Measurements from ENCODE around the gene GOLGA8B.

Gene GOLGA8B

DNA sequence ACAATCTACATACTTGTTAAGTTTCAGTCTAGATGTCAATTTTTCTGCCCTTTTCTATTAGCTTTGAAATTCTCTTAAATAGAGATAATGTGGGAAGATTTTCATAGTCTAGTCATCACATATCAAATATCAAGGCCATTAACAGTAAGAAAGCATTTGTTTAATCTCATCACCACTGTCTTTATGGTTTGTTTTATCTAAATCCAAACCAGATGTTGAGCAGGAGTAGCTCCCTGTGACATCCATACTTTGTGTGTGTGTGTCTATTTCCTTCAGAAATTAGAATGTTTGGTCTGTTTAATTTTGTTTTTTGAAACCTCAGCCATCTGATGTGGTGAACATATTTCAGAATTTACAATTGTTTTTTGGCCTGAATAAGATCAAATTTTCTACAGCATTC, 23.1 kb upstream of the GOLGA8B start:
- DNase-seq (ENCODE audit: low read depth): no peak
- no peak for TF ChIP-seq MYC (IDR thresholded peaks at IDR 0.05; ENCODE audit: low read depth, low read length)
- TF ChIP-seq POLR2A (IDR thresholded peaks at IDR 0.05; ENCODE audit: extremely low read depth, insufficient read length): no peak
- H3K4me3 ChIP-seq (ENCODE audit: low read depth, low read length): no peak overlapping the region

DNA sequence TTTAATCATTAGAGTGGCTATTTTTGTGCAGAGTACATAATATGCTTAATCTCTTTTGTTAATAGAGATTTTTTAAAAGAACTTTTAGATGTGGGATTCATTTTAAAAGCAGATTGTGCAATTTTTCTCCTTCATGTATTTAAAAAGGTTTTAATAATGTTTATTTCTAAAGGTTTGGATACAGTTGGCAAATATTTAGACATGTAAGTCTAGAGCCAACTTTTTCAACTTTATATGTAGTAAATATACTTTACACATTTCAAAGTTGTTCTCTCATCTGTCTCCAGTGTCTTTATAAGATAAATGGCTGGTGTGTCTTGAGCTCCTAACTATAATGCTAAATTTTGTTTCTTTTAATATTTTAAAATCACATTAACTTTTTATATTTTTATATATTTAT, 22.7 kb upstream of the GOLGA8B start:
- no peak for TF ChIP-seq MYC (IDR thresholded peaks at IDR 0.05; ENCODE audit: low read depth, low read length)
- no peak for TF ChIP-seq POLR2A (IDR thresholded peaks at IDR 0.05; ENCODE audit: extremely low read depth, insufficient read length)
- TF ChIP-seq, protein P1, sequence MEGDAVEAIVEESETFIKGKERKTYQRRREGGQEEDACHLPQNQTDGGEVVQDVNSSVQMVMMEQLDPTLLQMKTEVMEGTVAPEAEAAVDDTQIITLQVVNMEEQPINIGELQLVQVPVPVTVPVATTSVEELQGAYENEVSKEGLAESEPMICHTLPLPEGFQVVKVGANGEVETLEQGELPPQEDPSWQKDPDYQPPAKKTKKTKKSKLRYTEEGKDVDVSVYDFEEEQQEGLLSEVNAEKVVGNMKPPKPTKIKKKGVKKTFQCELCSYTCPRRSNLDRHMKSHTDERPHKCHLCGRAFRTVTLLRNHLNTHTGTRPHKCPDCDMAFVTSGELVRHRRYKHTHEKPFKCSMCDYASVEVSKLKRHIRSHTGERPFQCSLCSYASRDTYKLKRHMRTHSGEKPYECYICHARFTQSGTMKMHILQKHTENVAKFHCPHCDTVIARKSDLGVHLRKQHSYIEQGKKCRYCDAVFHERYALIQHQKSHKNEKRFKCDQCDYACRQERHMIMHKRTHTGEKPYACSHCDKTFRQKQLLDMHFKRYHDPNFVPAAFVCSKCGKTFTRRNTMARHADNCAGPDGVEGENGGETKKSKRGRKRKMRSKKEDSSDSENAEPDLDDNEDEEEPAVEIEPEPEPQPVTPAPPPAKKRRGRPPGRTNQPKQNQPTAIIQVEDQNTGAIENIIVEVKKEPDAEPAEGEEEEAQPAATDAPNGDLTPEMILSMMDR (IDR thresholded peaks at IDR 0.05; ENCODE audit: low read depth, low read length): no peak
- TF ChIP-seq, protein P2, sequence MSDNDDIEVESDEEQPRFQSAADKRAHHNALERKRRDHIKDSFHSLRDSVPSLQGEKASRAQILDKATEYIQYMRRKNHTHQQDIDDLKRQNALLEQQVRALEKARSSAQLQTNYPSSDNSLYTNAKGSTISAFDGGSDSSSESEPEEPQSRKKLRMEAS (IDR thresholded peaks at IDR 0.05; ENCODE audit: low read depth, low read length): no peak
- no peak for DNase-seq (ENCODE audit: low read depth)

DNA sequence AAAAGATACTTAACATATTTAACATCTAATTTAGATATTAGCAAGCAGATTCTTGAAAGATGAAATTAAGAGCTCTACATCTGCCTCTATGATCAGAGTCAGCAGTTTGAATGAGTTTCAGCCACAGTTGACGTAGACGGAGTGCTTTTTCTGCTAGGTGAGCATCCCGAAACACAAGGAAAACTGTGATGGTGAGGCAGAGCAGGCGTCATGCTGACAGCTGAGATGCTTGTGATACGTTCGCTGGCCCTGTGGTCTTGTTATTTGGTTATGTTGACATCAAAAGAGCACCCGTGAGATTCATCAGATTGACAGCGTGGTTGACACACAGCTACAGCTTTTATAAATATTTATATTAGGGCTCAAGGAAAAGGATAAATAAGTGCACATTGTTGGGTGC, 19.6 kb upstream of the GOLGA8B start:
- TF ChIP-seq, protein P2 (IDR thresholded peaks at IDR 0.05; ENCODE audit: low read depth, low read length): no peak
- TF ChIP-seq POLR2A (IDR thresholded peaks at IDR 0.05; ENCODE audit: extremely low read depth, insufficient read length): no peak
- no peak for TF ChIP-seq MYC (IDR thresholded peaks at IDR 0.05; ENCODE audit: low read depth, low read length)
- TF ChIP-seq, protein P1 (IDR thresholded peaks at IDR 0.05; ENCODE audit: low read depth, low read length): no peak
- H3K4me3 ChIP-seq (ENCODE audit: low read depth, low read length): no peak overlapping the region
- DNase-seq (ENCODE audit: low read depth): no peak

More for the DNA sequence above, 22.7 kb upstream of the GOLGA8B start:
- H3K4me3 ChIP-seq (ENCODE audit: low read depth, low read length): no peak overlapping the region

DNA sequence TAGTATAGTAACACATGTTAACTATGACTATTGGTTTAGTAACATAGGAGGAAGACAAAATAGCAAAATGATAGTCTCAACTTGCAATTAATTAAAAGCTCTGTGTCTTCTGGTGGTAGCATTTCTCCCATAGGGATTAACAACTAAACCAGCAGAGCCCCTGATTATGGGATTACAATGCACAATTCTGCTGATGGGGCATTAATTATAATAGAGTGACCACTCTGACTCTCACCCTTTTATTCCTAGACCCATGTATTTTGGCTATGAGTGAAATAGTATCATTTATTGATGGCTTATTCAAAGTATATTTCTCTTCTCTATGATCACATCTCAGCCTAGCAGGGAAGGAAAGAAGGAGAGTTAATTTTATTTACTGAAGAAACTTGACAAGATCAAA, 17.5 kb upstream of the GOLGA8B start:
- no peak overlapping the region for H3K4me3 ChIP-seq (ENCODE audit: low read depth, low read length)
- TF ChIP-seq, protein P1 (IDR thresholded peaks at IDR 0.05; ENCODE audit: low read depth, low read length): no peak
- TF ChIP-seq MYC (IDR thresholded peaks at IDR 0.05; ENCODE audit: low read depth, low read length): no peak
- TF ChIP-seq POLR2A (IDR thresholded peaks at IDR 0.05; ENCODE audit: extremely low read depth, insufficient read length): no peak
- TF ChIP-seq, protein P2 (IDR thresholded peaks at IDR 0.05; ENCODE audit: low read depth, low read length): no peak
- DNase-seq (ENCODE audit: low read depth): no peak

DNA sequence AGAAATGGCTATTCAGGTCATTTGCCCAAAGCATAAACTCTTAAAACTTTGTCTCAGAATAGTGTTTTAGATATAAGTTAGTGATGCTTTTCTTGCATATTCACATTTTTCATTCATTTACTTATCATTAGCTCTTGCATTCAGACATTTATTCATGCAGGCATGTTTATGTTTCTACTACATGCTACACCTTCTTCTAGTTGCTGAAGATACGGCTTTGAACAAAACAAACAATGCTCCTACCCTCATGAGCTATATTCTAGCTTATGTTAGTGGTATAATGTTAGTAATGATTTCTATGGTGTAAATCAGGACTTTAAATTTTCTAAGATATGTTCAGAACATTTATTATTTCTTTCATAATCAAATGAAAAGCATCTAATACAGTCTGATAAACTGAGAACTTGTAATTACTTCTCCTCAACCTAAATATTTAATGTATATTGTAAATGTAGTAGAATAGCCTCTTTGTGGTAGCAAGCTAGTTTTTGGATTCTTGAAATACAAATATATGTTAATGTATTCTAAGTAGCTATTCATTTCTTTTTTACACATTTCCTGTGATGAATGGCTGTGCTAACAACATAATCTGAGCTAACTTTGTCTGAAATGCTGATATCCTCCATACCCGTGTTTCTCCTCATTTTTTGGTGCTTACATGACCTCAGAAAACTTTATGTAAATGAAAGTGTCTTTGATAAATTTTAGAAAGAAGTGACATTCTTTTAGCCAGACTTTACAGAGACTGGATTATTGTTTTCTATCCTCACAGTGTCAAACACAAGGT, 15.5 kb upstream of the GOLGA8B start:
- DNase-seq (ENCODE audit: low read depth): no peak
- H3K4me3 ChIP-seq (ENCODE audit: low read depth, low read length): no peak overlapping the region
- TF ChIP-seq, protein P2 (IDR thresholded peaks at IDR 0.05; ENCODE audit: low read depth, low read length): no peak
- TF ChIP-seq MYC (IDR thresholded peaks at IDR 0.05; ENCODE audit: low read depth, low read length) (no peak), POLR2A (IDR thresholded peaks at IDR 0.05; ENCODE audit: extremely low read depth, insufficient read length) (no peak)
- TF ChIP-seq, protein P1 (IDR thresholded peaks at IDR 0.05; ENCODE audit: low read depth, low read length): no peak

DNA sequence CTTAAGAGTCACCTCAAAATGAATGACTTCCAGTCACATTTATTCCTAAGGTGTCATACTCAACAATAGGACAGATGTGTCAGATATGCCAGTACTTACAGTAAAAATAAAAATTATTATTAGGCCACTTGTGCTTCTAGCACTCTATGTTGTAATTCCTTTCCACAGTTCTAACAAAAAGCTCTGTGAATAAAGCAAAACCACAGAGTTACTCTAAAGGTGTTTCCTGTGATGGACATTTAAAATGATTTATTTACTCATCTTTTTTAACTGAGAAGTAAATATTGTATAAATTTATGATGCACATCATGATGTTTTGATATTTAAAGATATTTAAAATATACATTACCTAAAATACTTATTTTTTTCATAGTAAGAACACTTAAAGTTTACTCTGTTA, 13.9 kb upstream of the GOLGA8B start:
- no peak overlapping the region for H3K4me3 ChIP-seq (ENCODE audit: low read depth, low read length)
- TF ChIP-seq, protein P2 (IDR thresholded peaks at IDR 0.05; ENCODE audit: low read depth, low read length): no peak
- TF ChIP-seq MYC (IDR thresholded peaks at IDR 0.05; ENCODE audit: low read depth, low read length) (no peak), POLR2A (IDR thresholded peaks at IDR 0.05; ENCODE audit: extremely low read depth, insufficient read length) (no peak)
- TF ChIP-seq, protein P1 (IDR thresholded peaks at IDR 0.05; ENCODE audit: low read depth, low read length): no peak
- no peak for DNase-seq (ENCODE audit: low read depth)

All from NB4 (cell line).